ENCODE data around the gene HOGA1. TPM values are rescaled to one million over a fixed set of nuclear protein-coding genes. Genes with fewer than 3 reads are reported as not detected.
A peak's percentile ranks its signal among the peaks of the same experiment; 100 is the strongest.

HOGA1 gene
- total RNA-seq, 4 donors from 2014 or later, result 0.27 to 11.2 (median 4.1) TPM

- Histone ChIP-seq H3K9me3 (no peaks in the 10 kb centered on the region), H3K36me3 (no peaks in the 10 kb centered on the region), H3K27ac (no peak overlapping the region), H3K4me3 (no peak overlapping the region), H3K4me1 (peaks cover 33 to 38% of the 10 kb centered on the region in 2 donors), H3K27me3 (no peaks in the 10 kb centered on the region)
- in situ Hi-C loops (cut with MboI; ENCODE audit: low sequenced_read_pairs in 4 of 4) (no loop called here), intact Hi-C loops (cut with DNase I; ENCODE audit: low total_unique reads) (no loop called here)
- ATAC-seq (no peak), DNase-seq (no peak)
- no peak for TF ChIP-seq POLR2A (IDR thresholded peaks at IDR 0.05)
- TF ChIP-seq CTCF (IDR thresholded peaks at IDR 0.05 in 4 of 5, conservative IDR thresholded peaks at IDR 0.05 in 1 of 5), result no peak
Measured at GRCh38 chr10:97538839-97539238, 45.4 kb upstream of the HOGA1 start.

GRCh38 chr10:97539523-97540200, 44.5 kb upstream of the HOGA1 start:
- ATAC-seq (no peak), DNase-seq (no peak)
- TF ChIP-seq POLR2A (IDR thresholded peaks at IDR 0.05), result no peak
- TF ChIP-seq CTCF (IDR thresholded peaks at IDR 0.05 in 4 of 5, conservative IDR thresholded peaks at IDR 0.05 in 1 of 5), result no peak
- intact Hi-C loops (cut with DNase I; ENCODE audit: low total_unique reads), result no loop called here
- no peak overlapping the region for H3K4me3 ChIP-seq
- no peaks in the 10 kb centered on the region for H3K27me3 ChIP-seq
- in situ Hi-C loops (cut with MboI; ENCODE audit: low sequenced_read_pairs in 4 of 4), result no loop called here
- H3K9me3 ChIP-seq, result no peaks in the 10 kb centered on the region
- peaks cover 34 to 36% of the 10 kb centered on the region in 2 donors for H3K4me1 ChIP-seq
- H3K36me3 ChIP-seq, result no peaks in the 10 kb centered on the region
- H3K27ac ChIP-seq, result peak overlapping the region in 3 of 4 donors; percentile 4 to 53 (median 46)

GRCh38 chr10:97540669-97541500, 43.3 kb upstream of the HOGA1 start:
- TF ChIP-seq CTCF (IDR thresholded peaks at IDR 0.05 in 4 of 5, conservative IDR thresholded peaks at IDR 0.05 in 1 of 5), result peak in 1 of 5 experiments; percentile 15
- no peak for TF ChIP-seq POLR2A (IDR thresholded peaks at IDR 0.05)
- H3K27ac ChIP-seq, result peak overlapping the region in 3 of 4 donors; percentile 30 to 79 (median 73)
- peaks cover 34 to 36% of the 10 kb centered on the region in 2 donors for H3K4me1 ChIP-seq
- no peak overlapping the region for H3K4me3 ChIP-seq
- H3K36me3 ChIP-seq, result no peaks in the 10 kb centered on the region
- H3K9me3 ChIP-seq, result no peaks in the 10 kb centered on the region
- DNase-seq (no peak), ATAC-seq (no peak)
- H3K27me3 ChIP-seq, result no peaks in the 10 kb centered on the region
- intact Hi-C loops (cut with DNase I; ENCODE audit: low total_unique reads), result no loop called here
- in situ Hi-C loops (cut with MboI; ENCODE audit: low sequenced_read_pairs in 4 of 4), result no loop called here

- no peaks in the 10 kb centered on the region for H3K27me3 ChIP-seq
- in situ Hi-C loops (cut with MboI; ENCODE audit: low sequenced_read_pairs in 4 of 4), result no loop called here
- peak overlapping the region; percentile 73 to 85 (median 81) for H3K27ac ChIP-seq
- intact Hi-C loops (cut with DNase I; ENCODE audit: low total_unique reads), result loop anchor here (2.0 kb wide), 1 partner anchor 44 kb away; the partner anchor contains the start of genes MMS19 and UBTD1
- TF ChIP-seq POLR2A (IDR thresholded peaks at IDR 0.05), result no peak
- no peak for TF ChIP-seq CTCF (IDR thresholded peaks at IDR 0.05 in 4 of 5, conservative IDR thresholded peaks at IDR 0.05 in 1 of 5)
- ATAC-seq (peak; percentile 73 to 79), DNase-seq (peak; percentile 46 to 65)
- H3K4me3 ChIP-seq, result no peak overlapping the region
- H3K4me1 ChIP-seq, result peaks cover 41 to 47% of the 10 kb centered on the region in 2 donors
- H3K9me3 ChIP-seq, result no peaks in the 10 kb centered on the region
- H3K36me3 ChIP-seq, result no peaks in the 10 kb centered on the region
Measured at GRCh38 chr10:97542169-97543024, 41.8 kb upstream of the HOGA1 start.
